Left lung (tissue), 10 donors: Measurements from ENCODE around the gene AKAP8L. TPM values are rescaled to one million over a fixed set of nuclear protein-coding genes. Genes with fewer than 3 reads are reported as not detected.

Experiments used
- ATAC-seq: fragments of 200-7000 bp; cut with Tn5 transposase; one replicate; pipeline ENCODE4 v1.9.1; 2020; ENCODE audit warnings: moderate library complexity
- DNase-seq, 4 donors: peaks; one replicate each; pipeline ENCODE4 v3.0.0-alpha.2; 2013 to 2020
- H3K27ac ChIP-seq, 2 donors: fragments of 200-600 bp; sonication (generic) in 1 of 2; one replicate each; pipeline versions ENCODE4 v1.5.0 to v1.8.0; 2020 to 2021
- H3K27me3 ChIP-seq, 2 donors: fragments of 200-600 bp; sonication (generic) in 1 of 2; one replicate each; pipeline versions ENCODE4 v1.5.0 to v1.8.0; 2020 to 2021
- H3K36me3 ChIP-seq, 2 donors: fragments of 200-600 bp; sonication (generic) in 1 of 2; one replicate each; pipeline versions ENCODE4 v1.5.0 to v1.8.0; 2020 to 2021
- H3K4me1 ChIP-seq, 2 donors: fragments of 200-600 bp; one replicate each; pipeline ENCODE4 v1.8.0; 2021
- H3K4me3 ChIP-seq, 2 donors: fragments of 200-600 bp; sonication (generic) in 1 of 2; one replicate each; pipeline versions ENCODE4 v1.5.0 to v1.8.0; 2020 to 2021; ENCODE audit warnings: mild to moderate bottlenecking in 1 of 2
- H3K9me3 ChIP-seq, 2 donors: fragments of 200-600 bp; sonication (generic) in 1 of 2; one replicate each; pipeline versions ENCODE4 v1.5.0 to v1.8.0; 2020 to 2021
- intact Hi-C, 2 donors: fragments of 100-400 bp; cut with DNase I; formaldehyde crosslinking; loops; one replicate each; pipeline versions ENCODE4 v1.11.2 to v1.14.2; 2022
- polyA plus RNA-seq, 6 donors: library from polyadenylated mRNA; unstranded; fragments of 120-200 nt; gene quantifications; one replicate each; pipeline ENCODE4 v1.2.1, GENCODE V29; 2013; ENCODE audit not compliant: insufficient read length in 6 of 6
- total RNA-seq, 2 donors: library from RNA; stranded (reverse); fragmentation: NEBNext Ultra II Directional; extraction: Animal tissue kit (Norgen Biotek cat#: 25700); gene quantifications; one replicate each; pipeline ENCODE4 v1.2.1, GENCODE V29; 2021
- TF ChIP-seq, protein P1 (sequence below), 2 donors: fragments of 200-600 bp; sonication (generic) in 1 of 2; IDR thresholded peaks; one replicate each; pipeline versions ENCODE4 v1.5.0 to v1.8.0; 2021; ENCODE audit warnings: antibody characterized with exemption in 2 of 2
- donor health status: DM: no; HTN: yes; CAD: no.
- donor health status: DM: no; HTN: no; CAD: no.

The AKAP8L gene
- total and polyA plus RNA-seq, 8 donors, result 76.4 to 129 (median 107) TPM

DNA sequence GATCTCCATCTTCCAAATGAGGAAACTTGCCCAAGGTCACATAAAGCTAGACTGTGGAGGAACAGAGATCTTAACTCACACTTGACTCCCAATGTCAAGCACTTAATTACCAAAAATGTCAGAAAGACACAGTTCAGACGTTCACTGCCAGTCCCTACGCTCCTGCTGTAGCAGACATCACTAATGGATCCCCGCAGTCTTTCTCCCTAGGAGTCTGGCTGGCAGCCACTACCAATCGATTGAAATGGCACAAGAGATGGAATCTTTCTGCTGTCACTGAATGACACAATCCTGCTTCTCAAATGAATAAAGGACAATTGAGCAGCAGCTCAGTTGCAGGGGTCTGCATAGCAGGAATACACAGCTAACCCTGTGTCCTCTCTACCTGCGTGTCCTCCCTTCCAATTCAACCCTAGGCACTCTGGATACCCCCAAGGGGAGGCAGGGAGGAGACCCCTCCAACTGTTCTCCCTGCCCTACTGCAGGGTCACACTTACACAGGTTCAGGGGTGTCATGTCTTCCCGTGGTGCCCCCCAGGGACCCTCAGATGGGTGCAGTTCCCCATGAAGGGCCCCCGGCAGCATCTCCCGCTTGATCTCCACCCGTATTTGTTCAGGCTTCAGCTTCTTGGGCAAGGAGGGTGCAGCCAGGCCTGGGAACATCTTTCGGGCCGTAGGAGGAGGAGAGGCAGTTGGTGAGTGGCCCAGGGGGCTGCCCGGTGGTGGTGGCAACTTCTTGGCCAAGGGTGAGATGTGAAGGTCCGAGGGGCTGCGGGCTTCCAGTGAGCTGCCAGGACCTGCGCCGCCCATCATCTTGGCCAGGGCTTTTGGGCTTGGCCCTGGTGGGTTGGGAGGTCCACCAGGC is 7.9 kb upstream of the AKAP8L start:
- intact Hi-C loops, result no loop called here
- Histone ChIP-seq H3K36me3 (peaks cover 0 to 78% of the 10 kb centered on the region in 2 donors), H3K4me1 (peaks cover 10 to 34% of the 10 kb centered on the region in 2 donors), H3K4me3 (no peak overlapping the region), H3K27me3 (no peaks in the 10 kb centered on the region), H3K27ac (no peak overlapping the region), H3K9me3 (peaks cover 0 to 3% of the 10 kb centered on the region in 2 donors)
- DNase-seq (no peak), ATAC-seq (no peak)
- TF ChIP-seq, protein P1, sequence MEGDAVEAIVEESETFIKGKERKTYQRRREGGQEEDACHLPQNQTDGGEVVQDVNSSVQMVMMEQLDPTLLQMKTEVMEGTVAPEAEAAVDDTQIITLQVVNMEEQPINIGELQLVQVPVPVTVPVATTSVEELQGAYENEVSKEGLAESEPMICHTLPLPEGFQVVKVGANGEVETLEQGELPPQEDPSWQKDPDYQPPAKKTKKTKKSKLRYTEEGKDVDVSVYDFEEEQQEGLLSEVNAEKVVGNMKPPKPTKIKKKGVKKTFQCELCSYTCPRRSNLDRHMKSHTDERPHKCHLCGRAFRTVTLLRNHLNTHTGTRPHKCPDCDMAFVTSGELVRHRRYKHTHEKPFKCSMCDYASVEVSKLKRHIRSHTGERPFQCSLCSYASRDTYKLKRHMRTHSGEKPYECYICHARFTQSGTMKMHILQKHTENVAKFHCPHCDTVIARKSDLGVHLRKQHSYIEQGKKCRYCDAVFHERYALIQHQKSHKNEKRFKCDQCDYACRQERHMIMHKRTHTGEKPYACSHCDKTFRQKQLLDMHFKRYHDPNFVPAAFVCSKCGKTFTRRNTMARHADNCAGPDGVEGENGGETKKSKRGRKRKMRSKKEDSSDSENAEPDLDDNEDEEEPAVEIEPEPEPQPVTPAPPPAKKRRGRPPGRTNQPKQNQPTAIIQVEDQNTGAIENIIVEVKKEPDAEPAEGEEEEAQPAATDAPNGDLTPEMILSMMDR (IDR thresholded peaks at IDR 0.05), result no peak

DNA sequence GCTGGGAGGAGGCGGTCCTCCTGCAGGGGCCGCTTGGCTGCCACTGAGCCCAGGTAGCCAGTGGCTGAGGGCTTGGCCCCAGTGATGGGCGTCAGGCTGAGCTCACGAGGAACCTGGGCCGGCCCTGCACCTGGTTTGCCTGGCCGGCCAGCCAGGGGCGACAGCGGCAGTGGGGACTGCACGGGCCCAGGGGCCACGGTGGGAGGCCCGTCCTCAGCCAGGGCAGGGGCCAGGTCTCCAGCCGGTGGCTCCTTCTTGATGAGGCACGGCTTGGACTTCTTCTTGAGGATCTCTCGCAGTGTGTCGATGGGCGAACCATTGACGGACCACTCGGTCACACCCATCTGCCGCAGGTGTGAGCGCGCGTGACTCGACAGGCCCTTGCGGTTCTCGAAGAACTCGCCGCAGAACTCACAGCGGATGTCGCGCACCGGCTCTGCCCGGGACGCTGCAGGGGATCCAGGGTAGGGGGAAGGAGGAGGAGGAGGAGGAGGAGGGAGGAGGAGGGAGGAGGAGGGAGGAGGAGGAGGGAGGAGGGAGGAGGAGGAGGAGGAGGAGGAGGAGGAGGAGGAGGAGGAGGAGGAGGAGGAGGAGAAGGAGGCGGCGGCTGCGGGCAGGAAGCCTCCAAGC is 6.6 kb upstream of the AKAP8L start:
- Histone ChIP-seq H3K4me1 (peaks cover 0 to 25% of the 10 kb centered on the region in 2 donors), H3K36me3 (peaks cover 0 to 81% of the 10 kb centered on the region in 2 donors), H3K27ac (no peak overlapping the region), H3K4me3 (no peak overlapping the region), H3K27me3 (no peaks in the 10 kb centered on the region), H3K9me3 (peaks cover 0 to 3% of the 10 kb centered on the region in 2 donors)
- ATAC-seq, result no peak
- intact Hi-C loops, result no loop called here
- DNase-seq, result no peak
- TF ChIP-seq, protein P1 (IDR thresholded peaks at IDR 0.05), result no peak

DNA sequence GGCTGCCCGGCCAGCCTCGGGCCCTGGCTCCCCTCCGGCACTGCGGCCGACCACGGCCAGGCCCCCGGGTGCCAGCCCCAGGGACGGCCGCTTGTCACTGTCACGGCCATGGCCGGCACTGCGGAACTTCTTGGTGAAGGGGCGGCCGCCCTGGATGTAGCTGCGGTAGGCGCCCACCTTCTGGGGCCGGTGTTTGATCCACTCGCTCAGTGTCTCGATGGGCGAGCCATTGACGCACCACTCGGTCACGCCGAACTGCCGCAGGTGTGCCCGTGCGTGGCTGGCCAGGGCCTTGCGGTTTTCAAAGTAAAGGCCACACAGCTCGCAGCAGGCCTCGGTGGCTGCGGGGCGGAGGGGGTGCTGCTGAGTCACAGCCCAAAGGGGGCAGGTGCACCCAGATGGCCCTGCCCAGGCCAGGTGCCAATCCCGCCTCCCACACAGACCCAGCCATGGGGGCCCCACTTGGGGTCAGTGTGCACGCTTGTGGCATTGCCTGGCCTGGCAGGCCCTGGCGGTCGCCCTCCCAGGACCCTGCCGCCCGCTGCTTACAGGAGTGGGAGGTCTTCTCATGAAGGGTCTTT is 6.0 kb upstream of the AKAP8L start:
- Histone ChIP-seq H3K27me3 (no peaks in the 10 kb centered on the region), H3K27ac (no peak overlapping the region), H3K4me3 (no peak overlapping the region), H3K36me3 (peaks cover 0 to 79% of the 10 kb centered on the region in 2 donors), H3K4me1 (peaks cover 0 to 20% of the 10 kb centered on the region in 2 donors), H3K9me3 (peaks cover 0 to 3% of the 10 kb centered on the region in 2 donors)
- DNase-seq (no peak), ATAC-seq (no peak)
- TF ChIP-seq, protein P1 (IDR thresholded peaks at IDR 0.05), result no peak
- intact Hi-C loops, result no loop called here

DNA sequence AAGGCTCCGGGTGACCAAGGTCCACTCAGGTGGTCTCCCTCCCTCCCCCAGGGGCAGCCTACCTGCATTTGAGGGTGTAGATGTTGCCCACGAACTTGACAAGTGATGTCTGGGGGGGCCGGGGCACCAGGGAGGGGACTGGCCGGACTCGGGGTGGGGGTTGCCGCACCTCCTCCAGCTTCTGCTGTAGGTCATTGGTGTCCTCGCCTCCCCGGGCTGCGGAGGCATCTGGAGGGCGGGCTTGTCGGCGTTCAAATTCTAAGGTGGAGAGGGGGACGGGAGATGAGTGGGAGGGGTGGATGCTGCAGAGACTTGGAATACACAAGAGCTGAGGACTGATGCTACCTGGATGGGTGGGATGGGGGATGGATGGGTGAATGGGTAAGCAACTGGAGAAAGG is 5.3 kb upstream of the AKAP8L start:
- Histone ChIP-seq H3K4me1 (peaks cover 0 to 21% of the 10 kb centered on the region in 2 donors), H3K36me3 (peaks cover 0 to 73% of the 10 kb centered on the region in 2 donors), H3K9me3 (peaks cover 0 to 3% of the 10 kb centered on the region in 2 donors), H3K27me3 (no peaks in the 10 kb centered on the region), H3K27ac (no peak overlapping the region), H3K4me3 (no peak overlapping the region)
- intact Hi-C loops, result no loop called here
- DNase-seq, result no peak
- TF ChIP-seq, protein P1 (IDR thresholded peaks at IDR 0.05), result no peak
- ATAC-seq, result no peak

DNA sequence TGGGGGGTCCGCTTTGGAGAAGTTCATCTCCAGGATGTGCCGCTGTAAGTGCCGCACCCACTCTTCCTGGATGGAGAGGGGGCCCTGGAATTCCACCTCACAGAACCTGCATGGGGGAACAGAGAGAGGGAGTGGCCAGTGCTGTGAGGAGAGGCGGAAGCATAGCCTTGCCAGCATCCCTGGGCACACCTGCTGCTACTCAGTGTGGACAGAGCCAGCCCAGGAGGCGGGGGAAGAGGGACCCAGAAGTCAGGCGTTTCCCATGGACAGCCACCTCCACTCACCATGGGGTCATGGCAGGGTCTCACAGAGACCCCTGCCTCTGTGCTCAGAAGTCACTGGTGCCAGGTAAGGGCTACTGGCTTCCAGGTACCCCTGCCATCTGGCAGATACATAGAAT is 4.3 kb upstream of the AKAP8L start:
- TF ChIP-seq, protein P1 (IDR thresholded peaks at IDR 0.05), result no peak
- DNase-seq (no peak), ATAC-seq (no peak)
- H3K4me1 ChIP-seq, result peaks cover 0 to 22% of the 10 kb centered on the region in 2 donors
- H3K36me3 ChIP-seq, result peaks cover 0 to 65% of the 10 kb centered on the region in 2 donors
- intact Hi-C loops, result no loop called here
- peaks cover 0 to 3% of the 10 kb centered on the region in 2 donors for H3K9me3 ChIP-seq
- H3K4me3 ChIP-seq, result no peak overlapping the region
- no peaks in the 10 kb centered on the region for H3K27me3 ChIP-seq
- H3K27ac ChIP-seq, result no peak overlapping the region
